Mucosa of gallbladder (tissue), 1 donor: ENCODE measurements around the gene NOL8. TPM values are rescaled to one million over a fixed set of nuclear protein-coding genes. Genes with fewer than 3 reads are reported as not detected.

ENCODE experiments used
- DNase-seq: peaks from one replicate; pipeline ENCODE4 v3.0.0-alpha.2; 2020; ENCODE audit warnings: low spot score
- total RNA-seq: library from RNA; stranded (reverse); gene quantifications from one replicate; pipeline ENCODE4 v1.2.1, GENCODE V29; 2021
- donor health status: DM: no; HTN: no; CAD: no.

The NOL8 gene
- total RNA-seq, 1 donor from 2014 or later = 25.1 TPM

- no peak for DNase-seq
Observed at GRCh38 chr9:92312887-92313623, 12.1 kb downstream of the NOL8 start.

DNA sequence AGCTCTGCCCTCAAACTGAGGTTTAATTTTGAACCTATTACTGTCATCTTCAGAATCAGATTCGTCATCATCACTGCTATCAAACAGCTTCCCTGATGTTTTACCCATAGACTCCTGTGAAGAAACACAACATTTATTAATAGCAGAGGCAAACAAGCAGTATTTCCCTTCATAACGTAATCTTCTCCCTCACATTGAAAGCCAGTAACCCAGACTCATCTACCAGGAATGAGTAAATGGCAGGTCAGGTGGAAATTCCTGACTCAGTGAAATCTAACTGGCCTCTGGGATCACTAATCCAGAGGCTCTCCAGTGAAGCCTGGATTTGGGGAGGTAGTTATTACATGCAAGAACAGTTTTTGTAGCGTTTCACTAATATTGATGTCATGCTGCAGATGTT lies 14.6 kb downstream of the NOL8 start:
- DNase-seq = no peak

DNA sequence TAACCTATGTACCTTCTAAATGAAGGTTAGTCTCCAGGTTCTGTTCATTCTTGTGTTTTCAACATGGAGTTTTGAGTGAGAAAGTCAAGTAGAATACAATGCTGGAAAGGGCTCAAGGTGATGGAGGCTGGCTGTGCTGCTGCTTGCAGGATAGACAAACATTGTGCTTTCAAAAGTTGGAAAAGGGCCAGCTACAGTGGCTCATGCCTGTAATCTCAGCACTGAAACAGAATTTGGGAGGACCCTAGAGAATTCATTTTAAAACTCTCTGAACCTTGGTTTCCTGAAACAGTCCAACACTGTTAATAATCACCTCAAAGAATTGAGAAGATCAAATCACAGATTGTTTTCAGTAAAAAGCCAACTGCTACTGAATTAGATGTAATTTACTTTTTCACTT lies 16.3 kb downstream of the NOL8 start:
- DNase-seq = no peak

- DNase-seq = no peak
Observed at GRCh38 chr9:92300936-92301335, 24.2 kb downstream of the NOL8 start.

DNA sequence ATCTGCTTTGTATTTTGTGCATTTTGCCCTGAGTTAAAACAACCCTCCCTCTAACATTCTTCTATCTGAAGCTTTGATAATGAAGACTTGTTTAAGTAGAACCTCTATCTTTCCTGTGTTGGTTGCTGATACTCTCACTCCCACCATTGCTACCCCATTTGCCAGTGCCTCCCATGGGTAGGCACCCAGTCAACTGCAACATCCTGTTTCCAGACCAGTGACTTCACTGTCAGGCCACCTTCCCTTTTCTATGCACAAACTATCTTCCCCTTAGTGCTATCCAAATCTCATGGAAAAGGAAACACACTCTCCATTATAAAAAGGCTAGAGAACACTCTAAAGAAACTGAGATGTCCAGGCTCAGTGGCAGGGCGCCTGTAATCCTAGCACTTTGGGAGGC lies 26.0 kb downstream of the NOL8 start:
- no peak for DNase-seq

- no peak for DNase-seq
Observed at GRCh38 chr9:92298036-92298435, 27.1 kb downstream of the NOL8 start.

DNA sequence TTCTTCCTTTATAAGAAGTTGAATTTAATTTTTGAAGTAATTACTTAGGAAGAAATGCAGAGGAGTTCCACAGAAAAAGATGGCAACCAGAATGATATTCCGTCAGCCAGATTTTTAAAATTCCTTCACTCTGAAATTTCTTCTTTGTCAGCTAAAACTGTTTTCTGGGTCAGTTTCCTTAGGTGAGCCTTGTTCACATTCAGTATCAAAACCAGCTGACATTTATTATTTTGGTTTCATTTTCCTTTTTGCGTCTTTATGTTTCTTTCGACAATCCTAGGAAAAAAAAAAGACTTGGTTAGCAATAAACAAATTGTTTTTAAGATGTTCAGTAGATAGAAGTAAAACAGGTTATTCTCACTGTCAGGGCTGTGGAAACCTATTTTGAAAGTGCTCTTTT lies 27.5 kb downstream of the NOL8 start:
- DNase-seq = no peak

DNA sequence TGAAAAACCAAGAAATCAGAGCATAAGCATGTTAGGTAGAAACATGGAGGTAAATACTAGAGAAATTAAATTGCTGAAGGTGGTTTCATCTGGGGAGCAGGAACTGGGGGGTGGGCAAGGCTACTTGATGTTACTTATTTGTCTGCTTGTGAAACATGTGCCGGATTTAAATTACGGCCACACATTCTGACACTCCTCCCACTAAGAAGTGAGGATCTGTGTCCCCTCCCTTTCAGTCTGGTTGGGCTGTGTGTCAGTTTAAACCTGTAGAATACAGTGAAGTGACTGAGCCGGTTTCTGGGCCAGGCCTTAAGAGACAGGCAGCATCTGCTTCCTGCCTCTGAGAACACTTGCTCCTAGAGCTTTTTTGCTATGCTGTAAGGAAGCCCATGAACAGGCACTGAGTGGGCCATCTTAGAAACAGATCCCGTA lies 29.3 kb downstream of the NOL8 start:
- DNase-seq = no peak

DNA sequence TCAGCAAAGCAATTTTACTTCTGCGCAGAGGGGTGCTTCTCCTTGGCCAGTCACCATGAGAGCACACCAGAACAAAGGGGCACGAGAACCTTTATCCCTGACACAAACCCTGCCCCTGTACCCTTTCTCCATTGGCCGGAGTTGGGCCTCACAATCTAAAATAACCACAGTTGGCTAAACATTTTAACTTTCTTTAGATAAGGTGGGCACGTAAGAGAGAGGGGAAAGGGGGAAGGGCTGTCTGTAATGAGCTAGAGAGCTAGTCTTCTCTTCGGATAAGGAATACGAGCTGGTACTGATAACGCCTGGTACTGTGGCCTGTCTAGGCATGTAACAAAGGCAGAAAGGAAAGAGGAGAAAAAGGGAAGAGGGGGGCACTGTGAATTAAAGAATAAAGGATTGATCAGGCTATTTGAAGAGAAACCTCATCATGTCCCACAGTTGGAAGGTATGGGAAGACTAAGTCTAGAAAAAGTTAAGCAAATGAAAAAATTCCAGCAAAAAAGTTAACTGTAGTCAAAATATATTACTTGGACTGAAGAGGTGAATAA lies 29.8 kb downstream of the NOL8 start:
- DNase-seq = no peak

DNA sequence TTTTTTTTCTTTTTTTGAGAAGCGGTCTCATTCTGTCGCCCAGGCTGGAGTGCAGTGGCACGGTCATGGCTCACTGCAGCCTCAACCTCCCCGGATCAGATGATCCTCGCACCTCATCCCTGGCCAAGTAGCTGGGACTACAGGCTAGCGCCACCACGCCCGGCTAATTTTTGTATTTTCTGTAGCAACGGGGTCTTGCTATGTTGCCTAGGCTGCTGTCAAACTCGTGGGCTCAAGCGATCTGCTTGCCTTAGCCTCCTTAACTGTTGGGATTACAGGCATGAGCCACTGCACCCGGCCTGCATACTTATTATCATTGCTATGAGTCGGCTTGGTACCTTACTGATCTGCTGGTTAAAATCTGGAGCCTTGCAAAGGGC lies 30.9 kb downstream of the NOL8 start:
- DNase-seq = no peak

- DNase-seq = peak; percentile 99
Observed at GRCh38 chr9:92293452-92294296, 31.5 kb downstream of the NOL8 start, which contains the start of gene IARS1. Gene IARS1 (minus strand): TSS chr9:92293697. CDS start chr9:92289419, 4,278 bp downstream.

- no peak for DNase-seq
Observed at GRCh38 chr9:92293075-92293354, 32.1 kb downstream of the NOL8 start.

DNA sequence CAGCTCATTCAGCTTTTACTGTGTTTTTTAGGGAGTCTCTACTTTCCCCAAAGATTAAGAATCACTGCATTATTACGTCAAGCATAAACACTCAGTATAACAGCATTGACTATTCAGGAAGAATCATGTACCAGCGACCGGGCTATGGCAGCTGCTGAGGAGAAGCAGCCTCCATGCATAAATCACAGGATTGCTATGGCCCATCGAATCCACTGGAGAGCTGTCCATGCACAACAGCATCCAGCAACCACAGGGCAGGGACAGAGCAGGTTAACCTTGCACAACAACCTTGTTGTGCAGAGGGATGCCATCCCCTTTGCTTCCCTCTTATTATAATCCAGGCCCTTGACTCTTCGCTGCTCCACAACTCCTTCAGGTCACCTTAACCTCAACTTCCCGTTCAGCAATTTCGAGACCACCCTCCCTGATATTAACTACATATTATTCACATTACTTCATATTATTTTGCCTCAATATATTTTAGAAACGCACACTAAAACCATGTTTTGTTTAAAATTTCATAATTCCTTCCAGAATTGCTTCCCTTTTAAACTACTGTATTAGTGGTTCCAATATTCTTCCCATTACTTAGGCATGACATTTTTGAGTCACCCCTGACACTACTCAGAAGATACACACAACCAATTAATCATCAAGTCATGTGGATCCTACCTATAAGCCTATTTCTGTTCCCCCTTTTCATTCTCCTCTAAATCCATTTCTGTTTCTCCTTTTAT lies 32.6 kb downstream of the NOL8 start:
- no peak for DNase-seq

GRCh38 chr9:92291577-92291976 lies 33.6 kb downstream of the NOL8 start:
- no peak for DNase-seq

- DNase-seq = no peak
Observed at GRCh38 chr9:92290785-92291429, 34.2 kb downstream of the NOL8 start.

DNA sequence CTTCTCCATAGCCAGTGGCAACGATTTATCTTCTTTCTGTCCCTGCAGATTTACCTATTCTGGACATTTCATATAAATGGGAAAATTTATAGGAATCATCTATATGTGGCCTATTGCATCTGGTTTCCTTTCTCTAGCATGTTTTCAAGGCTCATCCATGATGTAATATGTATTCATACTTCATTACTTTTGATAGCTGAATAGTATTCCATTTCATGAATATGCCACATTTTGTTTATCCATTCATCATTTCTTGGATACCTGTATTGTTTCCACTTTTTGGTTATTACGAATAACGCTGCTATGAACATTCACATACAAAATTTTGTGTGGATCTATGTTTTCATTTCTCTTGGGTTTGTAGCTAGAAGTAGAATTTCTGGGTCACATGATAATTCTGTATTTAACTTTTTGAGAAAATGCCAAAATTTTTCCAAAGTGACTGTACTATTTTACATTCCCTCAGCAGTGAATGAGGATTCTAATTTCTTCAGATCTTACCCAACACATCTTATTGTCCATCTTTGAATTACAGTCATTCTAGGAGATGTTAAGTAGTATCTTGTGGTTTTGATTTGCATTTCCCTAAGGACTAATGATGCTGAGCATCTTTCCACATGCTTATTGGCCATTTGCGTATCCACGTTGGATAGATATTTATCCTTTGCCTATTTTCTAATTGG lies 35.3 kb downstream of the NOL8 start:
- DNase-seq = no peak

DNA sequence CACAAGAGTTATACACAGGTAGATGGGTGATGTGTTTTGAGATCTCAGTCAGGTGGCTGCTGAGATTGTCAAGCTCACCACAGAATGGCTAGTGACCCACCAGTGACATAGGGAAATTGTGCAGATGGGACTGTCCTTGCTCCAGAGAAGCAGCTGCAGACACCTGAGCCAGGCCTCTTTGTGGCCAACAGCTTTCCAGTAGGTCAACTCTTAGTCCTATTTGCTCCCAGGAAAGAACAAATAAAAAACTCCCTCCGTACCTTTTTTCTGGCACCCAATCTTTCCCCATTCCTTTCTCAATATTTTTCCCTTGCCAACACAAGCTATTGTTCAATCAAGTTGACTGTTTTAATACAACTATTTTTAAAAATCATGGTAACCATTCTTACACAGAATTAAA lies 45.8 kb downstream of the NOL8 start:
- DNase-seq = no peak

DNA sequence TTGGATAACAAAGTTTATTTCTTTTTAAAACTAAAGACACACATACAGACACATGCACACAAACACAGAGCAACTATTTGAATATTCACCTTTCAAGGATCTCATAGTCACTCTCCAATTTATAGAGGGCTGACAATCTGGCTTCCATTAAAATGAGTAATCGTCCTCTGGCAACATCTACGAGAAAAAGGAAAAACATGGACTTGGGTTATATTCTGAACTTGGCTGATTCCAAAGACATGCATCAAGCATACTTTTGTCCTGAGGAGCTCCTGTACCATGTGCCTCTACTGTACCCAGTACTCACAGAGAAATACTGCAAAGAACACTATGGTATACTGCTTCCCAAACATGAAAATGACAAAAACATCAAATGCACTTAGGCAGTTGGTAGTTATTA lies 47.0 kb downstream of the NOL8 start:
- no peak for DNase-seq

GRCh38 chr9:92276331-92277032 lies 48.7 kb downstream of the NOL8 start:
- DNase-seq = no peak

GRCh38 chr9:92275541-92275940 lies 49.6 kb downstream of the NOL8 start:
- no peak for DNase-seq

GRCh38 chr9:92270511-92270910 lies 54.6 kb downstream of the NOL8 start:
- DNase-seq = no peak
